ENCODE data around the gene KREMEN2. TPM values are rescaled to one million over a fixed set of nuclear protein-coding genes. Genes with fewer than 3 reads are reported as not detected.

Gene KREMEN2
- total RNA-seq, 1 experiment from 2014 or later, result 7.5 TPM

DNA sequence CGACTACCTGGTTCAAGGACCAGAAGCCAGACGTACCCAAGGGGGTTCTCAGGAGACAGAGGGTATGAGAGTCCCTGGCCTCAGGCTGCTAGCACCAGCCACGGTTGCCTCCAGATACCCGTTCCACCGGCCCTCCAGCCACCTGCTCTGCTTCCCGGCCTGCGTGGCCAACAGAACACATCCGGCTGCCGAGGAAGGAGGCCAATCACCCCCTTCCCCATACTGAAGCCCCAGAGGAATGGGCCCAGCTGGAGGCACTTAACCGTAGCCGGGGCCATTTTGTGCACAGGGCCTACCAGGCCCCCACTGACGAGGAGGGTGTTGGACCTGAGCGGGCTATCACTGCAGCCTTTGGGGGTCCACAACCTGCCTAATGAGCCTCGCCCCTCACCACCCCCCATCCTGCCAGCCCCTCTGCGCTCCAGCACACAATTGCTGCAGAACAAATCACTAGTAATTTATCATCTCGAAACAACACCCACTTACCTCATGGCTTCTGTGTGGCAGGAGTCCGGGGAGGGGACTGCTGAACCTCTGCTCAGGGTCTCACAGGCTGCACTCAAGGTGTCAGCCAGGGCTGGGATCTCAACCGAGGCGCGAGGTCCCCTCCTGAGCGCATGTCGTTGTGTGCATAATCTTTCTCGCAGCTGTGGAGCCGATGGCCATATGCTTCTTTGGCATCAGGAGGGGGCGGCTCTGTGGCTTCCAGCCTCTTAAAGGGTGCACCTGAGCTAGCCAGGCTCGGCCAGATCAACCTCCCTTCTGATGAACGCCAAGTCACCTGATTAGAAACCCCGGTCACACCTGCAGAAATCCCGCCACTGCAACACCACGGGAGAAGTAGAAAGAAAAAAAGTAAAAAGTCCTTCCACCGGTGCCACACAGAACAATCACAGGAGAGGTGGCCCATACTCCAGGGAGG lies 10.1 kb upstream of the KREMEN2 start (continued):
- TF ChIP-seq, protein P1, sequence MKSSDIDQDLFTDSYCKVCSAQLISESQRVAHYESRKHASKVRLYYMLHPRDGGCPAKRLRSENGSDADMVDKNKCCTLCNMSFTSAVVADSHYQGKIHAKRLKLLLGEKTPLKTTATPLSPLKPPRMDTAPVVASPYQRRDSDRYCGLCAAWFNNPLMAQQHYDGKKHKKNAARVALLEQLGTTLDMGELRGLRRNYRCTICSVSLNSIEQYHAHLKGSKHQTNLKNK (CRISPR knock-in tag; IDR thresholded peaks at IDR 0.05), result no peak
- TF ChIP-seq, protein P2, sequence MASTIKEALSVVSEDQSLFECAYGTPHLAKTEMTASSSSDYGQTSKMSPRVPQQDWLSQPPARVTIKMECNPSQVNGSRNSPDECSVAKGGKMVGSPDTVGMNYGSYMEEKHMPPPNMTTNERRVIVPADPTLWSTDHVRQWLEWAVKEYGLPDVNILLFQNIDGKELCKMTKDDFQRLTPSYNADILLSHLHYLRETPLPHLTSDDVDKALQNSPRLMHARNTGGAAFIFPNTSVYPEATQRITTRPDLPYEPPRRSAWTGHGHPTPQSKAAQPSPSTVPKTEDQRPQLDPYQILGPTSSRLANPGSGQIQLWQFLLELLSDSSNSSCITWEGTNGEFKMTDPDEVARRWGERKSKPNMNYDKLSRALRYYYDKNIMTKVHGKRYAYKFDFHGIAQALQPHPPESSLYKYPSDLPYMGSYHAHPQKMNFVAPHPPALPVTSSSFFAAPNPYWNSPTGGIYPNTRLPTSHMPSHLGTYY (CRISPR knock-in tag; IDR thresholded peaks at IDR 0.05), result no peak
- TF ChIP-seq FOXK1 (CRISPR knock-in tag; IDR thresholded peaks at IDR 0.05), result no peak
- no peak for TF ChIP-seq ESRRA (CRISPR knock-in tag; IDR thresholded peaks at IDR 0.05; ENCODE audit: borderline replicate concordance)
- TF ChIP-seq, protein P3, sequence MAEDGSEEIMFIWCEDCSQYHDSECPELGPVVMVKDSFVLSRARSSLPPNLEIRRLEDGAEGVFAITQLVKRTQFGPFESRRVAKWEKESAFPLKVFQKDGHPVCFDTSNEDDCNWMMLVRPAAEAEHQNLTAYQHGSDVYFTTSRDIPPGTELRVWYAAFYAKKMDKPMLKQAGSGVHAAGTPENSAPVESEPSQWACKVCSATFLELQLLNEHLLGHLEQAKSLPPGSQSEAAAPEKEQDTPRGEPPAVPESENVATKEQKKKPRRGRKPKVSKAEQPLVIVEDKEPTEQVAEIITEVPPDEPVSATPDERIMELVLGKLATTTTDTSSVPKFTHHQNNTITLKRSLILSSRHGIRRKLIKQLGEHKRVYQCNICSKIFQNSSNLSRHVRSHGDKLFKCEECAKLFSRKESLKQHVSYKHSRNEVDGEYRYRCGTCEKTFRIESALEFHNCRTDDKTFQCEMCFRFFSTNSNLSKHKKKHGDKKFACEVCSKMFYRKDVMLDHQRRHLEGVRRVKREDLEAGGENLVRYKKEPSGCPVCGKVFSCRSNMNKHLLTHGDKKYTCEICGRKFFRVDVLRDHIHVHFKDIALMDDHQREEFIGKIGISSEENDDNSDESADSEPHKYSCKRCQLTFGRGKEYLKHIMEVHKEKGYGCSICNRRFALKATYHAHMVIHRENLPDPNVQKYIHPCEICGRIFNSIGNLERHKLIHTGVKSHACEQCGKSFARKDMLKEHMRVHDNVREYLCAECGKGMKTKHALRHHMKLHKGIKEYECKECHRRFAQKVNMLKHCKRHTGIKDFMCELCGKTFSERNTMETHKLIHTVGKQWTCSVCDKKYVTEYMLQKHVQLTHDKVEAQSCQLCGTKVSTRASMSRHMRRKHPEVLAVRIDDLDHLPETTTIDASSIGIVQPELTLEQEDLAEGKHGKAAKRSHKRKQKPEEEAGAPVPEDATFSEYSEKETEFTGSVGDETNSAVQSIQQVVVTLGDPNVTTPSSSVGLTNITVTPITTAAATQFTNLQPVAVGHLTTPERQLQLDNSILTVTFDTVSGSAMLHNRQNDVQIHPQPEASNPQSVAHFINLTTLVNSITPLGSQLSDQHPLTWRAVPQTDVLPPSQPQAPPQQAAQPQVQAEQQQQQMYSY (CRISPR knock-in tag; IDR thresholded peaks at IDR 0.05), result no peak
- TF ChIP-seq NFE2L1 (CRISPR knock-in tag; IDR thresholded peaks at IDR 0.05), result no peak

DNA sequence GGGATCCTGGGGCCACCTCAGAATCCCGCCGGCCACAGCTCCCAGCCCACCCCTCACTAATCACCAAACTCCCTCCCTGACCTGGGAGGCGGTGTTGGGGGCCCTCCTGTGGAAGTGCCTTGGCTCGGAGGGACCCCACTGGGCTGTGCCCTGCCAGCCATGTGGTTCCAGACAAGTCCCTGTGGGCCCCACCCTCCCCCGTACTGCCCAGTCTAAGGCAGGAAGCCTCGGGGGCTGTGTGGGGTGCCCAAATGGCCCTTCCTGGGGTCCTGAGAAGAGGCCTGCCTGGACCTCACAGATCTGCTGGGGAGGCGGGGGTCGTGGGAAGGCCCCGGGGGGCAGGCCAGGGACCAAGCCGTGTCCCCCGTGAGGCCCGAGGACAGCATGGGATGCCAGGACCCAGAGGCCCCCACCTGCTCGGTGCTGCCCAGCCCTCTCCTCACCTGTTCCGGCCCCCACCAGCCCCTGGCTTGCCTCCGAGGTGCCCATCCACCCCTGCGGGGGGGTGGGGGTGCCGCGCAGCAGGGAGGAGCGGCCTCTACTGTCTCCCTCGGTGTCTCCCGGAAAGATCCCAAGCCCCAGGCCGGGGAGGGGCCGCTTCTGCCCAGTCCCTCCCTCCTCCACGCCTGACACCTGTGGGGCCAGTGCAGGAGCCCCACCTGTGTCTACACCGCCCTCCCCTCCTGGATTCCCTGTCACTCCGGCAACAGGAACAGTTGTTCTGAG lies 9.3 kb upstream of the KREMEN2 start:
- TF ChIP-seq MYBL2 (CRISPR knock-in tag; IDR thresholded peaks at IDR 0.05), result no peak
- TF ChIP-seq, protein P4, sequence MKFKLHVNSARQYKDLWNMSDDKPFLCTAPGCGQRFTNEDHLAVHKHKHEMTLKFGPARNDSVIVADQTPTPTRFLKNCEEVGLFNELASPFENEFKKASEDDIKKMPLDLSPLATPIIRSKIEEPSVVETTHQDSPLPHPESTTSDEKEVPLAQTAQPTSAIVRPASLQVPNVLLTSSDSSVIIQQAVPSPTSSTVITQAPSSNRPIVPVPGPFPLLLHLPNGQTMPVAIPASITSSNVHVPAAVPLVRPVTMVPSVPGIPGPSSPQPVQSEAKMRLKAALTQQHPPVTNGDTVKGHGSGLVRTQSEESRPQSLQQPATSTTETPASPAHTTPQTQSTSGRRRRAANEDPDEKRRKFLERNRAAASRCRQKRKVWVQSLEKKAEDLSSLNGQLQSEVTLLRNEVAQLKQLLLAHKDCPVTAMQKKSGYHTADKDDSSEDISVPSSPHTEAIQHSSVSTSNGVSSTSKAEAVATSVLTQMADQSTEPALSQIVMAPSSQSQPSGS (CRISPR knock-in tag; IDR thresholded peaks at IDR 0.05; ENCODE audit: borderline replicate concordance, low read depth), result no peak
- TF ChIP-seq NR2C2 (CRISPR knock-in tag; IDR thresholded peaks at IDR 0.05), result no peak
- Mint-ChIP-seq H3K4me1 (peaks cover 26% of the 10 kb centered on the region), H3K27ac (no peak overlapping the region; the same call in 1 of the 2 replicates), H3K27me3 (ENCODE audit: low read depth) (no peaks in the 10 kb centered on the region; the same call in 1 of the 2 replicates), H3K36me3 (no peaks in the 10 kb centered on the region), H3K4me3 (no peak overlapping the region), H3K9me3 (no peaks in the 10 kb centered on the region)
- no peak for ATAC-seq
- POLR2A ChIA-PET, result interaction anchor here (1.6 kb wide), 1 partner anchor 10 kb away, joined by 4 read pairs; the partner anchor contains the start of gene KREMEN2
- CTCF ChIA-PET, result interaction anchor here (2.2 to 2.6 kb wide), 2 partner anchors 10 to 28 kb away, joined by 10 to 11 read pairs; partner anchors contain the start of gene KREMEN2
- no peak for DNase-seq (ENCODE audit: low spot score)

DNA sequence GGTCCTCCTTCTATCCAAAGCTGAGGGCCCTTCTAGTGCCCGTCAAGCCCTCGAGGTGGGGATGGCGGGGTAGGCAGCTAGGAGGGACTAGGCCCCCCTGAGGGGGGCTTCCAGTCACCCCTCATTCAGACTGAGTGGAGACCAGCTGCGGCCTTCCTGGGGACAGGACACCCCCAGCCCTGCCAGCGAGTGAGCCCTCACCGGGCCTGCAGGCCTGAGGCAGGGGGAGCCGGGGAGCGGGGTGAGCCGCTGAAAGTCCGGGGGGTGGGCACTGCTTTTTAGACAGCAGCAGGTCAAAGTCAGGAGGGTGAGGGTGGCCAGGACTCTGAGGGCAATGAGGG lies 8.7 kb upstream of the KREMEN2 start:
- Mint-ChIP-seq H3K27ac (no peak overlapping the region), H3K27me3 (ENCODE audit: low read depth) (no peaks in the 10 kb centered on the region; the same call in 1 of the 2 replicates), H3K4me1 (peaks cover 26% of the 10 kb centered on the region), H3K4me3 (no peak overlapping the region), H3K36me3 (no peaks in the 10 kb centered on the region), H3K9me3 (no peaks in the 10 kb centered on the region)
- peak; percentile 9; the same call in 1 of the 2 replicates for ATAC-seq
- TF ChIP-seq, protein P5, sequence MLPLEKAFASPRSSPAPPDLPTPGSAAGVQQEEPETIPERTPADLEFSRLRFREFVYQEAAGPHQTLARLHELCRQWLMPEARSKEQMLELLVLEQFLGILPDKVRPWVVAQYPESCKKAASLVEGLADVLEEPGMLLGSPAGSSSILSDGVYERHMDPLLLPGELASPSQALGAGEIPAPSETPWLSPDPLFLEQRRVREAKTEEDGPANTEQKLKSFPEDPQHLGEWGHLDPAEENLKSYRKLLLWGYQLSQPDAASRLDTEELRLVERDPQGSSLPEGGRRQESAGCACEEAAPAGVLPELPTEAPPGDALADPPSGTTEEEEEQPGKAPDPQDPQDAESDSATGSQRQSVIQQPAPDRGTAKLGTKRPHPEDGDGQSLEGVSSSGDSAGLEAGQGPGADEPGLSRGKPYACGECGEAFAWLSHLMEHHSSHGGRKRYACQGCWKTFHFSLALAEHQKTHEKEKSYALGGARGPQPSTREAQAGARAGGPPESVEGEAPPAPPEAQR (CRISPR knock-in tag; IDR thresholded peaks at IDR 0.05), result no peak
- no peak for TF ChIP-seq RELA (CRISPR knock-in tag; IDR thresholded peaks at IDR 0.05; ENCODE audit: borderline replicate concordance)
- 0 out of 2 replicates have a peak, but pooled peaks have one; percentile 41 for TF ChIP-seq TP53 (CRISPR knock-in tag; IDR thresholded peaks at IDR 0.05)
- ChIA-PET POLR2A (interaction anchor here (1.4 to 1.6 kb wide), 2 partner anchors 9 kb away, joined by 4 read pairs; partner anchors contain the start of gene KREMEN2), CTCF (interaction anchor here (0.9 to 2.2 kb wide), 3 partner anchors 28 to 116 kb away, joined by 3 to 10 read pairs (median 4); no protein-coding TSS in a partner anchor)
- no peak for DNase-seq (ENCODE audit: low spot score)
